Retinal pigment epithelial cell (primary cell): ENCODE data around the gene ARIH2.

Experiments
- DNase-seq: peaks from one replicate; pipeline ENCODE4 v3.0.0-alpha.2; 2010; ENCODE audit warnings: low read depth
- H3K4me3 ChIP-seq: 2 replicates; pipeline ENCODE4 v1.5.1; 2011; ENCODE audit warnings: mild to moderate bottlenecking, low read length, control low read depth, moderate library complexity
- TF ChIP-seq, protein P1 (sequence below): conservative IDR thresholded peaks from 2 replicates; pipeline ENCODE4 v1.5.1; 2011; ENCODE audit warnings: low read depth, low read length, control low read depth, inconsistent platforms

The ARIH2 gene

DNA sequence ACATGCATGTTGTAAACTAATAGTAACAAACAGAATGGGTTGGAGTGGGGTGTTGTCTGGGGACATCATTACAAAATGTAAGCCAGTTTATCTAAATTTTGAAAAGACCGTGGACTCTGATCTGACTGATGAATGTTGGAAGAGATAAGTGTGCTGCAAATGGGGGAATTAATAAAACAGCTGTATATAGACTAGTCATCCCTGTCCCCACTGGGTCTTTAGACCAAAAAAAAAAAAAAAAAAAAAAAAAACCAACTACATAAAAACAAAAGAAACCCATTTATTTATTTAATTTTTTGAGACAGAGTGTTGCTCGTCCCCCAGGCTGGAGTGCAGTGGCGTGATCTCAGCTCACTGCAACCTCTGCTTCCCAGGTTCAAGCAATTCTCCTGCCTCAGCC lies 20.0 kb downstream of the ARIH2 start:
- no peak overlapping the region for H3K4me3 ChIP-seq
- DNase-seq, result no peak
- TF ChIP-seq, protein P1, sequence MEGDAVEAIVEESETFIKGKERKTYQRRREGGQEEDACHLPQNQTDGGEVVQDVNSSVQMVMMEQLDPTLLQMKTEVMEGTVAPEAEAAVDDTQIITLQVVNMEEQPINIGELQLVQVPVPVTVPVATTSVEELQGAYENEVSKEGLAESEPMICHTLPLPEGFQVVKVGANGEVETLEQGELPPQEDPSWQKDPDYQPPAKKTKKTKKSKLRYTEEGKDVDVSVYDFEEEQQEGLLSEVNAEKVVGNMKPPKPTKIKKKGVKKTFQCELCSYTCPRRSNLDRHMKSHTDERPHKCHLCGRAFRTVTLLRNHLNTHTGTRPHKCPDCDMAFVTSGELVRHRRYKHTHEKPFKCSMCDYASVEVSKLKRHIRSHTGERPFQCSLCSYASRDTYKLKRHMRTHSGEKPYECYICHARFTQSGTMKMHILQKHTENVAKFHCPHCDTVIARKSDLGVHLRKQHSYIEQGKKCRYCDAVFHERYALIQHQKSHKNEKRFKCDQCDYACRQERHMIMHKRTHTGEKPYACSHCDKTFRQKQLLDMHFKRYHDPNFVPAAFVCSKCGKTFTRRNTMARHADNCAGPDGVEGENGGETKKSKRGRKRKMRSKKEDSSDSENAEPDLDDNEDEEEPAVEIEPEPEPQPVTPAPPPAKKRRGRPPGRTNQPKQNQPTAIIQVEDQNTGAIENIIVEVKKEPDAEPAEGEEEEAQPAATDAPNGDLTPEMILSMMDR, result no peak

DNA sequence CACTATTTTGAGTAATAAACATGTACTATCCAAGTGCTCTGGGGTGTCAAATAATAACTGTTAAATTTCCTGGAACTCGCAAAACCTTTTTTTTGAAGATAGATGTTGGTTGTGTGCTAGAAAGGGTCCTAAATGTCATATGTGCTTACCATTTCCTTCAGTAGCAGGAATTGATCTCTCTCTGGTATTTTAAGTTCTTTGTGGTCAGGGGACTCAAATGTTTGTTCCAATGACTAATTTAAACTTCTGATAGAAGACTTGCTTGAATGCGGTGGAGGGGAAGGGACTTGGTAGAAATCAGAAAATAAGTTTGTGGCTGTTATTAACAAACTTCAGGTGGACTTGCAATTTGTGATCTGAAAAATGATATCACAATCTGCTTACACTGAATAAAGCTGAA lies 26.8 kb downstream of the ARIH2 start:
- no peak for DNase-seq
- TF ChIP-seq, protein P1, result no peak
- no peak overlapping the region for H3K4me3 ChIP-seq

GRCh38 chr3:48945891-48946549 lies 27.4 kb downstream of the ARIH2 start:
- no peak for DNase-seq
- TF ChIP-seq, protein P1, result no peak
- no peak overlapping the region for H3K4me3 ChIP-seq

- TF ChIP-seq, protein P1, result no peak
- no peak overlapping the region for H3K4me3 ChIP-seq
- peak; percentile 15 for DNase-seq
Measured at GRCh38 chr3:48949376-48949717, 30.7 kb downstream of the ARIH2 start.

- no peak overlapping the region for H3K4me3 ChIP-seq
- TF ChIP-seq, protein P1, result no peak
- DNase-seq, result no peak
Measured at GRCh38 chr3:48950051-48950450, 31.4 kb downstream of the ARIH2 start.

DNA sequence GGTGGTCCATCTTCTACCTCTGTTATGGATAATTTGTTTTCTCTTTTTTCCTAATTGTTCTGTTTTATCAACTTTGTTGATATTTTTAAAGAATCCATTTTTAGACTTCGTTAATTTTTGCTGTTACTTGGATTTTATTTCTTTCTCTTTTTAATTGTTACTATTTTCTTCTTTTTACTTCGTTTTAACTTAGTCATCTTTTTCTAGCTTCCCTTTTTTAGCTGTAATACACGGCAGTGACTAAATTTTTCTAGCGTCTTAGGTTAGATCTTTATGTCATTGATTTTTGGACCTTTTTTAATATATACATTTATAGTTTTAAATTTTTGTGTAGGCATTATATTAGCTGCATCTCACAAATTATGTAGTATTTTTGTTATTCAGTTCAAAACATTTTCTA lies 33.1 kb downstream of the ARIH2 start:
- no peak for DNase-seq
- no peak overlapping the region for H3K4me3 ChIP-seq
- TF ChIP-seq, protein P1, result no peak

DNA sequence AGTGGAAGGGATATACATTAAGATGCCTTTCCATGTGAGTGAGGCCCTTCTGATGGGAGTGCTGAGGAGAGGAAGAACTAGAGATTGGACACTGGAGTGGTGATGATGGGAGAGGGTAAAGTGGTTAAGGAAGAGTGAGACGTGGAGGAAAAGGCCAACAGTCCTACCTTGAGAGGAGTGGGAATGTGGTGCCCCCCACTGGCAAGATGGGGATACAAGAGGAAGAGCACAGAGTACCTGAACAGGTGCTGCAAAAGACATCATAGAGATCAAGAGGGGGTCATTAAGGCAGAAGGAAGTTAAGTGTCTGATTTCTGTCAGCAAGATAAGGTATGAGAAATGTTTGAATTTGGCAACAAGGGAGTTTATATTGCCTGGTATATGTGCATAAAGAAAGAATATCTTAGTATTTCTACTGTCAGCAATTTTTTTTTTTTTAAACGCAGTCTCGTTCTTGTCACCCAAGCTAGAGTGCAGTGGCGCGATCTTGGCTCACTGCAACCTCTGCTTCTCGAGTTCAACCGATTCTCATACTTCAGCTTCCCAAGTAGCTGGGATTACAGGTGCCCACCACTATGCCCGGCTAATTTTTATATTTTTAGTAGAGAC lies 34.0 kb downstream of the ARIH2 start:
- DNase-seq, result no peak
- H3K4me3 ChIP-seq, result no peak overlapping the region
- TF ChIP-seq, protein P1, result peak; percentile 59
